Dedifferentiated amniotic fluid mesenchymal stem cell (primary cell): ENCODE results near the gene ST14.
A peak's percentile ranks its signal among the peaks of the same experiment; 100 is the strongest.

Experiments used
- DNase-seq: peaks from one replicate; pipeline ENCODE4 v3.0.0-alpha.2; 2016; ENCODE audit errors: extremely low spot score

Gene ST14

DNA sequence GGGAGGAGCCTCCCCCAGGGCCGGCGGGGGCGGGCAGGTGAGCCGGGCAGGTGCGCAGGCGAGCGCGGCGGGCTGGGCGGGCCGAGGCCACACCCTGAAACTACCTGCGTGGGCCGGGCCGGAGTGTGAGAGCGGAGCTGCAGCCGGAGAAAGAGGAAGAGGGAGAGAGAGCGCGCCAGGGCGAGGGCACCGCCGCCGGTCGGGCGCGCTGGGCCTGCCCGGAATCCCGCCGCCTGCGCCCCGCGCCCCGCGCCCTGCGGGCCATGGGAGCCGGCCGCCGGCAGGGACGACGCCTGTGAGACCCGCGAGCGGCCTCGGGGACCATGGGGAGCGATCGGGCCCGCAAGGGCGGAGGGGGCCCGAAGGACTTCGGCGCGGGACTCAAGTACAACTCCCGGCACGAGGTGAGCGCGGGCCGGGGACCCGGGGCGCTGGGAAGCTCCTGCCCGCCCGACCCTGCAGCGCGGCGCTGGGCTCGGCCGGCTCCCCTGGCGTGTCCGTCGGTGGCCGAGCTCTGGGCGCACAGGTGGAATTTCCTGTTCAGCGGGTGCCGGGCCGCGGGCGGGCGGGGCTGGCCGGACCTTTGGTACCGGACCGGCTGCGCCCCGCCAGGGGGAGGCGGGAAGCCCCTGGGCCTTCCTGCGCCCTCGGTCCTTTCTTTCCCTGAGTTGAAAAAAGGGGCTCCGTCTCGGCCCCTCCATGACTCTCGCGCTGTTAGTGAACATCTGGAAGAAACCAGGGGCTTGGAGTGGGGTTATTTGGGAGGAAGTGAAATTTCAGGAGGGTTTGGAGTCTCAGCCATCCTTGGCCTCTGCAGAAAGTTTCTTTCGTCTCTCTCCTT is at the start of gene ST14:
ST14 (plus strand) TSS at position 126 of the 841 bp plus-strand sequence; CDS start at position 324, 198 bp downstream.
- DNase-seq = no peak

DNA sequence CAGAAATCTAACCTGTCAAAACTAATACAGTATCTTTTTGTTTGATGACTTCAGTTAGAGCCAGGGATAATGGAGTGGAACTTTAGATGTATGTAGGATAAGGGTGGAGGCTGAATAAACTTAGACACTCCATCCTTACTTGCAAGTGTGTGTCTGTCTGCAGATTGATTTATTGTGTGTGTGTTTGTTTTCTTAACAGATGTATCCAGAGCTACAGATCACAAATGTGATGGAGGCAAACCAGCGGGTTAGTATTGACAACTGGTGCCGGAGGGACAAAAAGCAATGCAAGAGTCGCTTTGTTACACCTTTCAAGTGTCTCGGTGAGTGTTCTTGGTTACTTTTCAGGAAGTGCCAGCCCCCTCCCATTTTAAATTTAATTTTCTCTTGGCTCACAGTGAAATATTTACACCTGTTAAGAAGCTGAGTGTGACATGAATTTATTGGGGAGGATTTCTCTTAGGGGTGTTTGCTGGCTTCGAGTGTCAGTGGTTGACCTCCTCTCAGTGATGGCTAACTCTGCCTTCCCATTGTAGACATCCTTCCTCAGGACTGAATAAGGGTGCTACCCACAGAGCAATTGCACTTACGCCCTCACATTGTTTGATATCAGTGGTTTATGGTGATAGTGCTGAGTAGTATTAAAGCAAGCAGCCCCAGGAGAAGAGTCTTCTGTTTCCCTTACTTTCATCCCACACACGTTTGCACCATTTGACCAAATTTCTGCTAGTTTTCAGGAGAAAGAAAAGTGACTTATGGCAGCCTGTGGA is 49.1 kb upstream of the ST14 start:
- no peak for DNase-seq

DNA sequence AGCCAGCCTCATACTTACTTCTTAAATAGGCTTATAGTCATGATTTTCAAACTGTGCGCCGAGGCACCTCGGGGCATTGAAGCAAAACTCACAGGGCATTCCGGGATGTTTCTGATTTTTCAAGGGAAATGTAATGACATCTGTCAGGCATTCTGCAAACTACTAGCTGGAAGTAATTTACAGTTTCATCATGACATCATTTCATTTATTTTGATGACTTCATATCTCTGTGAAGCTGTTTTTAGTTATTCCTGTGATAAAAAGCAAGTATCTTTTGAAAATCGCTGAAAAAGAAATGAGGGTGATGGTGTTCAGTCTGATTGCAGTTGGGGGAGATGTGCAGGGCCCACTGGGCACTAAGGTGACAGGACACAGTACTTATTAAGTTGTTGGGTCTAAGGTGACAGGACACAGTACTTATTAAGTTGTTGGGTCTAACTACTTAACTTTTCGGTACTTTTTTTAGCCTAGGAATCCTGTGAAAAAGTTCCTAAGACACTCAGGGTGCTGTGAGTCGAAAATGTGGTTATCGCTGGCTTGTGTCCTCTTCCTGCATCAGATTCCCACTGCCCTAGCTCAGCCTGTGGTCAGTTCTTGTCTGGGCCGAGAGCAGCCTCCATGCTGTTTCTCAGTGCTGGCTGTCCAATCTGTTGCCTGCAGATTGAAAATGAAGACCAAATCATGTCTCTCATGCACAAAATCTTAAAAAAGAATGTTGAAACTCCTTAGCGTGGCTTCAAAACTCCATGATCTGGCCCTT is 47.3 kb upstream of the ST14 start:
- DNase-seq = no peak

DNA sequence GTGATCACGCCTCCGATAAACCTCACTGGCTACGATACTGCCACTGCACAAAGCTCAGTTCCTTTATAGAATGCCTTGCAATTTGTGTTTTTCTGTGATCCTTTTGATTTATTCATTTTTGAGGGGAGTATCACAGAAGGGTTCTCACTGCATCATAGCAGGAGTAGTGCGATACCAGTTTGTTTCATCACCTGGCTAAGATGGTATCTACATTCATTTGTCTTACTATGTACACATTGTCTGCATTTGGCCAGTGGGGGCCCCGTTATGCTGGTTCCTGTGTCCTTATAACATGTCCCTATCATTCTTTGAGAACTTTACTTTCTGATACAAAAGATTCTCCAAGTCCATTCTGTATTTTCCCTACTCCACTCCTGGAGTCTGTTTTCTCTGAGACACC is 45.3 kb upstream of the ST14 start:
- no peak for DNase-seq

DNA sequence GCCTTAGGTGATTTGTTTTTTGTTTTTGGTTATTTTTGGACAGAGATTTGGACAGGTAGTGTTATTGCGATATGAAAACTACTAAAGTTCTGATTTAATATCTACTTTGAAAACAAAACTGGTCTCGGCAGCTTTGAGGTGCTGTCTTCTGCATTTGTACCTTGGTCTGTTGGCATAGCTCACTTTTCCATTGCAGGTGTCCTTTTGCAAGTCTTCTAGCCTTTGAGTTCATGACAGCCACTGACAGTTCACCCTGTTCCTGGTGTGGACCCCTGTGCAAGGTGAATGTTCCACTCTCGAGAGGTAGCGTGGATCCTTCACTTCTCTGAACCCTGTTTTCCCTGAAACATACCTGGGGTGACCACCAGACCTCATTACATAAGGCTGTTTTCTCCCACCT is 44.9 kb upstream of the ST14 start:
- DNase-seq = no peak

DNA sequence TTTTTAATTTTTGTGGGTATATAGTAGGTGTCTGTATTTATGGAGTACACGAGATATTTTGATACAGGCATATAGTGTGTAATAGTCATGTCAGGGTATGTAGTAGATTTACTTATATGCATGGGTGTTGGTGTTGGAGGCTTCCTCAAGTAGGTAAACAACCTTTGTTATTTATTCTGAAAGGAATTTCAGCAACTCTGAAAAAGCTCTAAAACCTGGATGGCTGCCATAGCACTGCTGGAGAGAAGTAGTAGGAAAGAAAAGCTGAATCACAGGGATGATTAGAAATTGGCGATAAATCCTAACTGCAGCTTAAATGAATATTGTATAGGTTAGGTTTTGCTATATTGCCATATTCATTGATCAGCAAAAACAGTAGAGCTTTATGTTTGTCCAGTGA is 44.4 kb upstream of the ST14 start:
- no peak for DNase-seq

DNA sequence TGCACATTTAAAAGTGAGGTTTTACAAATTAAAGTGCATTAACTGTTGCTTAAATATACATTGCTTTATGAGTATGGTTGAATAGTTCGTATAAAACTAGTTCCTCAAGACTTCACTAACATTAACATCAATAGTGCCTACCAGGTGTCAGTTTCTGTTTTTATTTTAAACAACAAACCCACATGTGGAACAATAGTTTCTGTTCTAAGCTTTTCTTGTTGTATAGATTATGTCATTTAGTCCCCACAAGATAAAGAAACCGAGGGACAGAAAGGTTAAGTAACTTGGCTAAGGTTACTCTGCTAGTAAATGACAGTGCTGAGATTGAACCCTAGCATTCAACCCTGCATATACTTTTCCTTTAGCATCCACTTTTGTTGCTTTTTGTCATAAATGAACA is 41.4 kb upstream of the ST14 start:
- DNase-seq = no peak

DNA sequence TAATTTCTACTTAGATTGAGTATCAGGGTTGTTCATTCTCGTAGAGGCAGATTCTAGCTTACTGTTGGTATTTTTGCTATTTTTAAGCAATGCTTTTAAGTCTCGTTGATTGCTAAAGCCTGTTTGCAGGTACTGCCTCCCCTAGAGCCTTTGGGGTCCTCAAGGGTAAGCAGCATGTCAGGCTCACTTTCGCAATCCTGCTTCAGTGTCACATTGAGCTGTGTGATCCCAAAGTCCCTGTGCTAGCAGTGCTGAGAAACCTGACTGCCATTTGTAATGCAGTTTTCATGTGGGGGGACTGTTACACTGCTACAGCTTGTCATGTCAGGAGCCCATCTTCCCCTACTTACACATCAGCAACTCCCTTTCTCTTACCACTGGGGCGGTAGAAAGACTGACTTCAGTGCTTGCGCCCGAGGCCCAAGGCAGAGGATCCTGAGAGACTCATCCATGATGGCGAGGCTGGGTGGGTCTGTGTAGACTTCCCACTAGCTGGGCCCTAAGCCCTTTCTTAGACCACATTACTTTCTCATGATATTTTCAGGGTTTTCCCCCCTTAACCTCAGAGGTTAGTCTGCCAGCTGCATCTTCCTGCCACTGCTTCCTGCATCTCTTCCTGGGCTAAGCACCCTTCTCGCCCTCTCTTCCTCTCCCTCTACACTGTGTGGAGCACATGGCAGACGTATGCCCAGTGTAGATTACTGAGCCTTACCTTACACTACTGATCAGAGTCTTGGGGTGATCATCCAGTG is 40.8 kb upstream of the ST14 start:
- no peak for DNase-seq

DNA sequence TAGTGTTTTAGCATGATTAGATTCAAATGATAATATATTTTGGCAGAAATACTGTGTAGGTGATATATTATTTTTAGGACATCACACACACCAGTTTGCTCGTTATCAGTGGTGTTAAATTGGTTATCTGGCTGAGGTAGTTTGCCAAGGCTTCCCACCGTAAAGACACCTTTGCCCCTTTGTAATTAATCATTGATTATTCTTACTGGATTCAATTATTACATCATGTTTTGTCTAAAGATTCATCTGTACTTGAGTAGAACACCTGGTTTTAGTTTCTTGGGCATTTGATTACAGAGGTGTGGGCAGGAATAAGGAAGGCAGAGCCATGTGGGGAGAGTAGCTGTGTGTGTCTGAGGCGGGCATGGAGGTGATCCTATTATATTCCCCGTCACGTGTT is 39.5 kb upstream of the ST14 start:
- DNase-seq = no peak

DNA sequence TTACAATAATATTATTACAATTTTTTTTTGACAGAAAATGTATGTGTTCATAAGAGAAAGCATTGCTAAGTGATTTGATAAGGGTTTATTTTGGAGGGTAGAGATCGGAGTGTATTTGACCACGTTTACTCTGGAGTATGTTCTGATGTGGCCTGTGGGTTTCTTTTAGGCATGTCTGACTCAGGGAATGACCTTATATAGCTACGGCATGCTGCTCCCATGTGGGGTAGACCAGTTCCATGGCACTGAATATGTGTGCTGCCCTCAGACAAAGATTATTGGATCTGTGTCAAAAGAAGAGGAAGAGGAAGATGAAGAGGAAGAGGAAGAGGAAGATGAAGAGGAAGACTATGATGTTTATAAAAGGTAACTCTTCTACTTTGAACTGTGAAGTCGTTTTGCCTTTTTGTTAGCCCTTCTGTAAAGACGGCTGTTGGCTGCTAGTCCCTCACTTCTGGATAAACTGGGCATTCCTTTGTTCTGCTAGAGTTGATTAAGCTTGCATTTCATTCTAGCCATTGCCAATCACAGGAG is 38.1 kb upstream of the ST14 start:
- no peak for DNase-seq

DNA sequence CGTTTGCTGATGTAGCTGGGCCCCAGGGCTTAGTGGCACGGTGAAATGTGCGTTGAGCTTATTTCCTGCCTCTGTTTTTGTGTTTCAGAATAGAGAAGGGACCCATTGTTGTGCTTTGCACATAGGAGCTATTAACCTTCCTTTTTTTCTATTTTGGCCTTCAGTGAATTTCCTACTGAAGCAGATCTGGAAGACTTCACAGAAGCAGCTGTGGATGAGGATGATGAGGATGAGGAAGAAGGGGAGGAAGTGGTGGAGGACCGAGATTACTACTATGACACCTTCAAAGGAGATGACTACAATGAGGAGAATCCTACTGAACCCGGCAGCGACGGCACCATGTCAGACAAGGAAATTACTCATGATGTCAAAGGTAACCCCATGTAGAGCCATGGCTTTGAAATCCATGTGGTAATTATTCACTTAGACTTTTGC is 37.4 kb upstream of the ST14 start:
- DNase-seq = no peak

DNA sequence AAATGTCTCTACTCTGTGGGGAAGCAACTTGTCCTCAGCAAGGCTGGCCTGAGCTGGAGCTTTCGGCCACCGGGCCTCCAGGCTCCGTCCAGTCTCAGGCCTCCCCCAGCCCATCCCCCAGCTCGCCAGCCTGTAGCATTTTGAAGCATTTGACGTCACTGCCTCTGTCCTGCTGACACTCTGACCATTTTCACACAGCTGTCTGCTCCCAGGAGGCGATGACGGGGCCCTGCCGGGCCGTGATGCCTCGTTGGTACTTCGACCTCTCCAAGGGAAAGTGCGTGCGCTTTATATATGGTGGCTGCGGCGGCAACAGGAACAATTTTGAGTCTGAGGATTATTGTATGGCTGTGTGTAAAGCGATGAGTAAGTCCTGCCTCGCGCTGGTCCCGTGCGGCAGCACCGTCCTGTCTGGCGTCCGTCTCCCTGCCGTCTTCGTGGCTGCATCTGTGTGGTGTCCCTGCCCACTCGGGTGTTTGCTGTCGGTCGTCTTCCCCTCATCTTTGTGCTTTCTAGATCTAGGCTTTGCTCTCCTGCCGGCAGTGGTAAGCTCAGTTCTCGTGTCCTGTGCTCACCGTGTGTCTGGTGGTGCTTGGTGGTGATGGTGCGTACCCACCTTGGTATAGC is 36.1 kb upstream of the ST14 start:
- DNase-seq = no peak

DNA sequence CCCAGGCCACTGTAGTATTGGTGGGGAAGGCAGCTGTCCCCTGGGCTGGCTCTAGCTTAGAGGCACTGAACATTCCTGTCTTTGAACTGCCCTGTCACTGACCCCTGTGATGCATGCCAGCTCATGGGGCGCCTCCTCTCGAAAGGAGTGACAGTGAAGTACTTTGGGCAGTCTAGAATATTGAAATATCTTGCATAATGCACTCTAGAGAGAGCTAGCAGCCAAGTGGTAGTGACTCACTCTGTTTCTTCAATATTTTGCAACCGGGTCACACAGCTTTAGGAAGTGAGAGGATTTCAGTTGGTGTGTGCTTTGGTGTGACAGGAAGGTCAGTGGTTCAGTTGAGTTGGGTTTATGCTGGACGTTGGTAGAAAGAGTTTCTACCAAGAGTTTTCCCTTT is 35.5 kb upstream of the ST14 start:
- peak; percentile 87 for DNase-seq

DNA sequence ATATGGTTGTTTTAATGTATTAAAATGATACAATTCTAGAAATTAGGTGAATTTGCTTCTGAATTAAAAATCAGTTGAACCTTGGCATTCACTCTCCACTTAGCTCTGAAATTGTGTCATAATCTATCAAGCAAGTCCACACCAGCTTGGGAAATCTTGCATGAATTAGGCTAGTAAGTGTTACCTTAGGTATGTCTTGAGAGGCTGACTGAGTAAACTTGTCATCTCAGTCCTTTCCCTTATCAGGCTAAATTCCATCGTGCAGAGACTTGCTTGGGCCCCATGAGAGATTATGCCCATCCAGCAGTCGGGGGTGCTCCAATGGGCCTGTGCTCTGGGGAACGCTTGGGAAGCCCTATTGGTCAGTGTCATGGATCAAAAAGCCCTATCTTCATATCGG is 33.9 kb upstream of the ST14 start:
- DNase-seq = no peak

DNA sequence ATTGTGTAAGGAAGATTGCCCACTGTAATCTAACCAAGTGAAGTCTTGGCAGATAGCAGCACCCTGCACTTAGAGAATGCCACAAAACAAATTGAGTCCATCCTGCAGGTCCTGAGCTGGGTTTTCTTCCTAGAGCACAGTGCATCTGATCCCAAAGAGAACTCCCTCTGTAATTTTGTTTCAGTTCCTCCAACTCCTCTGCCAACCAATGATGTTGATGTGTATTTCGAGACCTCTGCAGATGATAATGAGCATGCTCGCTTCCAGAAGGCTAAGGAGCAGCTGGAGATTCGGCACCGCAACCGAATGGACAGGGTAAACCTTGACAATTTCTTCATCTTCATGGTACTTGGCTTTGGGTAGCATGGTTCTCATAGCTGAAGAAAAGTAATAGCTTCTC is 33.1 kb upstream of the ST14 start:
- DNase-seq = no peak

DNA sequence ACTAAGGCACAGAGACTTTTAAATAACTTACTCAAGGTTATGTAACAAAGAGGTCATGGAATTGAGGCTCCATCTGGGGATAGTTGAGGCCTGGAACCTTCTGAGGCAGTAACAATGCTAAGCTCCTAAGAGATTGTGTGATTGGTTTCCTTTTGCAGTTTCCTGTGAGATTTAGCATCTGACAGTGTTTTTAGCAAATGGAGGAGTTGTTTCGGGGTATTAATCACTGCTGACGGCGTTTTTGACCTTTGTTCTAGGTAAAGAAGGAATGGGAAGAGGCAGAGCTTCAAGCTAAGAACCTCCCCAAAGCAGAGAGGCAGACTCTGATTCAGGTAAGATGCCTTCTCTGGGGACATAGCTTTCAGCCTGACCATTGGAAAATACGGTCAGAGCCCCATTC is 32.1 kb upstream of the ST14 start:
- no peak for DNase-seq

DNA sequence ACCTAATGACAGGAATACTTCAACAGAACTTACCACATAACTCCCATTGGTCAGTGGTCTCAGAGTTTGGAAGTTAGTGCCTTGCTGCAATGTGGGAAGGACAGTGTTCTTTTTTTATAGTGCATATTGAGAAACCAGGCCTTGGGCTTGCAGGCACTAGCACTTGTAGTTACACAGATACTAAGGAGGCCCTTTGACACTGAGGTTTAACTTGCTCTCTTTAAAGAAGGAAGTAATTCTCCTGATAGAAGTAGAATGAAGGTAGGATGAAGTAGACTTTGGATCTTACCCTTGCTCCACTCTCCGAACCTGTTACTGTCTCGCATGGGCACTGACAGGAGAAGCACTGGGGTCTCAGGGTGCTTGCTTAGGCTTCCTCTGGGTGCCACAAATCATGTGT is 31.0 kb upstream of the ST14 start:
- no peak for DNase-seq

DNA sequence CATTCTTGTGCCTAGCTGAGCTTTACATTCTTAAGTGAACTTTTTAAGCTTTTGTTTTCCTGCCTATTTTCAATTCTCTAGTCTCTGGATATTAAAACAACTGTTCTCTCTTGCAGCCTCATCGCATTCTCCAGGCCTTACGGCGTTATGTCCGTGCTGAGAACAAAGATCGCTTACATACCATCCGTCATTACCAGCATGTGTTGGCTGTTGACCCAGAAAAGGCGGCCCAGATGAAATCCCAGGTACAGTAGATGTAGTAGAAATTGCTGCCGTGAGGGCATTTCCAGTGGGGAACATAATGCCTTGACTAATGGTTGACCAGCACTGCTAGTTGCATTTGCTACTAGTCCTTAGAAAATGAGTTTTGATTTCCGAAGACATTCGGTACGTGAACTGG is 29.7 kb upstream of the ST14 start:
- no peak for DNase-seq

DNA sequence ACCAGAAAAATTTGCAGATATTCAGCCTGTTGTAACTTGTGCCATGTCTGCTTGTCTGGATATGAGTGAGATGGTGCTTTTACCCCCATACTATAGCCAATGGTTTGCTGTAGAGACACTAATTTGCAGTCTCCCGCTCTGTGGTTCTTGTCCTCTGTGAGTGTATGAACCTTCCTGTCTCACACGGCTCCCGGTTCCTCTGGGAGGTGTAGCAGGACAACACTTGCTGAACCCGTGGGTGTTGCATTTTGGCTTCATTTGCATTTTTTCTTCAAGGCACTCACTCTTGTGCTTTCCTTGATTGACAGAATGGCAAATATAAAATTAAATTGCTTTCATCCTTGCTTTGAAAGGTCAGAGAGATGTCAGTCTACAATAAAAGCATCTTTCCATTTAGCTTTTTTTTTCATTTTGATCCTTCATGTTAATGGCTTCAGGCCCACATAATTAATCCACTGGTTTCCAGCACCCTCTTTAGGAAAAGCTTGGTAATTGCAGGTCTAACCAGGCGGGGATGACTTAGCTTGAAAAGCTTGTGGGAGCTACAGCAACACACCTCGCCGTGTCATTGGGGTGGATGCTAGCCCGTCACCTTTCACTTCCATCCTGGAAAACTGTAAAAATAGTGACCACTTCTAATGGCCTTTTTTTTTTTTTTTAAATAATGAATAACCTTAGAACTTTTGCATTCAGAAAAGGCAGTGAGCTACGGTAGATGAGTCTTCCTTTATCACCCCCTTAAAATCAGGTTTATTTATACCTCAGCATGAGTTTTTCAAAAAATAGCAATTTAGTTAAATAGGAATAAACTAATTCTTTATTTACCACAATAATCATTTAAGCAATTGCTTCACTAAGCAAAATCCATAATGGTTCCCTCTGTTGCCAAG is 27.4 kb upstream of the ST14 start:
- peak; percentile 65 for DNase-seq

DNA sequence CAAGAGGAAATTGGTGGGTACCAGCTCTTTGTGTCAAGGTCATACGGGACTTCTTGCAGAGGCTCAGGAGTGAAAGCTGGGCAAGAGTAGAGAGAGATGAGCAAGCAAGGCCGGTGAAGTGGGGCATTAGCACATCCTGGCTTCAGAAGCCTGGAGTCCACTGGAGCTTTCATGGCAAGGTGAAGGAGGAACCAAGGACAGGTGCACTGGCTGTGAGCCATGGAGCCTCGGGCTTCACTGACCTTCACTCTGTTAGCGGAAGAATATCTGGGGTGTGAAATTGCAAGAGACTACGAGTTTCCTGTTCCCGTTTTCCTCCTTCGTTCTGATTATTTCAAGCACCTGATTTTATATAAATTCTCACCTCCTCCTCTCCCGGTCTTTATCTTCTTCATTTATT is 25.9 kb upstream of the ST14 start:
- no peak for DNase-seq
